GM12873 (cell line): ENCODE data around the gene SLC25A41.

Experiments
- TF ChIP-seq, protein P1 (sequence below): IDR thresholded peaks from 2 replicates; pipeline ENCODE4 v1.5.1; 2012; ENCODE audit warnings: low read depth, mild to moderate bottlenecking, moderate library complexity, low read length, control low read depth; ENCODE audit not compliant: insufficient read depth; ENCODE audit errors: missing control alignments

The SLC25A41 gene

DNA sequence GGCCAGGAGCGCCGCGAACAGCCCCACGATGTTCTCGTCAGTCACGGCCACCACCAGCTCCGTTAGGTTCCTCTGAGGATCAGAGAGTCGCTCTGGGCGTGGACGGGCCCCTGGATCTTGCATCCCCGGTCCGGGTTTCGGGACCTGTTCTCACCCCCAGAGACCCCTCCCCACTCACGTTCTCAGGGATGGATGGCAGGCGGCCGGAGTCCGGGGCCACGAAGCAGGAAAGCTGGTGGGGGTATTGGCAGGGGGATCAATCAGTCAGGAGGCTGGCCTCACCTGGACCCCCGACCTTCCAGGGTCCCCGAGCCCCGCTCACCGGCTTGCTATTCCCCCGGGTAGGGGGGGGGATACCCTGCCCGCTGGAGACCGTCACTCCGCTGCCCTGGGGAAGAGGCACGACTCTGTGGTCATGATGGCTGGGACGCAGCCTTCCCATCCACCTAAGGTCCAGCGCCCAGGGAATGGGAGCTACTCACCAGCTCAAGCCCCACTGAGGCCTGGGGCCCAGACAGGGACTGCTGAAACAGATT, 43.4 kb upstream of the SLC25A41 start:
- TF ChIP-seq, protein P1, sequence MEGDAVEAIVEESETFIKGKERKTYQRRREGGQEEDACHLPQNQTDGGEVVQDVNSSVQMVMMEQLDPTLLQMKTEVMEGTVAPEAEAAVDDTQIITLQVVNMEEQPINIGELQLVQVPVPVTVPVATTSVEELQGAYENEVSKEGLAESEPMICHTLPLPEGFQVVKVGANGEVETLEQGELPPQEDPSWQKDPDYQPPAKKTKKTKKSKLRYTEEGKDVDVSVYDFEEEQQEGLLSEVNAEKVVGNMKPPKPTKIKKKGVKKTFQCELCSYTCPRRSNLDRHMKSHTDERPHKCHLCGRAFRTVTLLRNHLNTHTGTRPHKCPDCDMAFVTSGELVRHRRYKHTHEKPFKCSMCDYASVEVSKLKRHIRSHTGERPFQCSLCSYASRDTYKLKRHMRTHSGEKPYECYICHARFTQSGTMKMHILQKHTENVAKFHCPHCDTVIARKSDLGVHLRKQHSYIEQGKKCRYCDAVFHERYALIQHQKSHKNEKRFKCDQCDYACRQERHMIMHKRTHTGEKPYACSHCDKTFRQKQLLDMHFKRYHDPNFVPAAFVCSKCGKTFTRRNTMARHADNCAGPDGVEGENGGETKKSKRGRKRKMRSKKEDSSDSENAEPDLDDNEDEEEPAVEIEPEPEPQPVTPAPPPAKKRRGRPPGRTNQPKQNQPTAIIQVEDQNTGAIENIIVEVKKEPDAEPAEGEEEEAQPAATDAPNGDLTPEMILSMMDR = no peak

- TF ChIP-seq, protein P1 = no peak
These were observed 42.8 kb upstream of the SLC25A41 start for GRCh38 chr19:6476155-6476895.

DNA sequence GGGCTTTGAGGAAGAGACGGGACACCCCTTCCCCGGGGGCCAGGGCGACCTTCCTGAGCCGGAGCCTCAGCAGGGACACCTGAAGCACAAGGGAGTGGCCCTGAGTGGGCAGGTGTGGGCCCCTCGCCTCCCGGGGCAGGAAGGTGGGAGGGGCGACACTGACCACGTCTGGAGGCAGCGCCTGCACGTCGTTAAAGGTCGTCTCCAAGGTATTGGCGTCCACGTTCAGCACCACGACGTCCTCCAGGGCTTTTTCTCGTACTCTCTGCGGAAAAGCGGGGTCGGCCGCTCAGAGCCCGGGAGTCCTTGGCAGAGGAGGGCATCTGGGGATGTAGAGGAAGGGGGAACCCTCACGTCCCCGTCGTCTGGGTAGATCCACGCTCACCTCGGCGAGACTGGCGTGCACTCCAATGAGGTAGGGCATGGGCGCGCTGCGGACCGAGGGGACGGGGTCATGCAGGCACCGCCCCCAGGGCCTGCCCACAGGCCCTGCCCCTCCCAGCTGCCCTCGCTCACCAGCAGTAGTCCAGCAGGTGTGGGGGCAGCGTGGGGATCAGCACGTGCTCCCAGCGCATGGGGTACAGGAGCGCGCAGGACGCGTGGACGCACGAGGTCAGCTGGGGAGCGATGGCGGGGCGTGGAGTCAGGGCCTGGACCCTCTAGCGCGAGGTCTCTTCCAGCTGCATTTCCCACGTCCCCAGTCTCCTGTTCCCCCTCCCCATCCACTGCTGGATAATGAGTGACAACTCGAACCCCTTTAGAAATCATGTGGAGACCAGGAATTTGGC, 42.0 kb upstream of the SLC25A41 start:
- TF ChIP-seq, protein P1 = no peak

DNA sequence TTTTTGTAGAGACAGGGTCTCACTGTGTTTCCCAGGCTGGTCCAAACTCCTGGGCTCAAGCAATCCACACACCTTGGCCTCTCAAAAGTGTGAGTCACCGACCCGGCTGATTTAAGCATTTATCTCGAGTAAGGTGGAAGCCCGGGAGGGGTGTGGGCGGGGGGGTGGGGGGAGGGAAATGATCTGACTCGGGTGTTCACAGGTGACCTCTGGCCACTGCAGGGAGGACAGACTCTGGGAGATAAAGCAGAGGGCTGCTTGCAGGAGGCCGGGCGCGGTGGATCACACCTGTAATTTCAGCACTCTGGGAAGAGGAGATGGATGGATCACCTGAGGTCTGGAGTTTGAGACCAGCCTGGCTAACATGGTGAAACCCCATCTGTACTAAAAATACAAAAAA, 40.1 kb upstream of the SLC25A41 start:
- TF ChIP-seq, protein P1 = no peak

DNA sequence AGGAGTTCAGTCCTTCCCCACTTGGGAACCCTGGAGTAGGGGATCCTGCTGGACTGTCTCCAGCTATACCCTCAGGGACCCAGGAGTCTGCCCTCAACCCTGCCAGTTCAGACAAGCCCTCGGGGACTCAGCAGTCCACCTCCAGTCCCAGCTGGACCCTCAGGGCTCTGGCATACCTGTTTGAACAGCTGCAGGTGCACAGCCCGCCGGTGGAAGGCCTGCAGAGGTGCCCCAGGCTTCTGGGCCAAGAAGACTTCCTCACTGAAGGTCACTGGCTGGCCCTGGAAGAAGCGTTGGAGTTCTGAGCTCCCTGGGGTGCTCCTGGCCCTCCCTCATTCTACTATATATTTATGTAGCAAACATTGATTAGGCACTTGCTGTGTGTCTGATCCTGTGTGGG, 39.1 kb upstream of the SLC25A41 start:
- TF ChIP-seq, protein P1 = no peak

GRCh38 chr19:6471076-6471475, 37.5 kb upstream of the SLC25A41 start:
- TF ChIP-seq, protein P1 = no peak

DNA sequence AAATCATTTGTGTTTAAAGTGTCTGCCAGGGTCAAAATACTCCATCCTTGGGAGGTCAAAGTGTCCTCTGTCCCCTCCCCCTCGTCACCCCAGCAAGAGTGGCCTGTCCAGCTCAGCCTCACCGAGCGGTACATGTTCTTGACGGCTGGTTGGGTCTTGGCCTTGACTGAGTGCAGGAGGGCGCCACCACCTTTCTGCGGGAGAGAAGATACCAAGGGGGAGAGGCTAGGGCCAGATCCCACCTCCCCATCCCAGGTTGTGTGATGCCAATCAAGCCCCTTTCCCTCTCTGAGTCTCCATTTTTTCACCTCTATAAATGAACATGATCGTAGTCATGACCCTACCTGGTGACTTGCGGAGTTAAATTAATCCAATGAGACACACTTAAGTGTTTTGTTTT, 36.6 kb upstream of the SLC25A41 start:
- TF ChIP-seq, protein P1 = no peak
